Nephron (organoid): ENCODE measurements around the gene HDAC4.
A peak's percentile ranks its signal among the peaks of the same experiment; 100 is the strongest.

Source experiments
- H3K27ac Mint-ChIP-seq, 3 experiments: 2 replicates each; pipeline ENCODE4 v1.8.0; 2020; ENCODE audit warnings: mixed read lengths in 3 of 3, mild to moderate bottlenecking in 2 of 3, moderate library complexity in 1 of 3
- H3K27me3 Mint-ChIP-seq: 2 replicates; pipeline ENCODE4 v1.8.0; 2021; ENCODE audit warnings: low read depth, mild to moderate bottlenecking, moderate library complexity, mixed read lengths
- H3K36me3 Mint-ChIP-seq: 2 replicates; pipeline ENCODE4 v1.8.0; 2020; ENCODE audit warnings: low read depth, mixed read lengths
- H3K4me1 Mint-ChIP-seq: 2 replicates; pipeline ENCODE4 v1.8.0; 2020; ENCODE audit warnings: mixed read lengths
- H3K4me3 Mint-ChIP-seq, 3 experiments: 2 replicates each; pipeline ENCODE4 v1.8.0; 2020; ENCODE audit warnings: mild to moderate bottlenecking in 3 of 3, mixed read lengths in 3 of 3, moderate library complexity in 2 of 3
- H3K9me3 Mint-ChIP-seq: 2 replicates; pipeline ENCODE4 v1.8.0; 2020; ENCODE audit warnings: mixed read lengths
- CTCF ChIP-seq, 3 experiments: fragments of 200-600 bp; sonication (generic); IDR thresholded peaks; one replicate each; pipeline ENCODE4 v1.5.0; 2021; ENCODE audit warnings: antibody characterized with exemption in 3 of 3; ENCODE audit not compliant: unreplicated experiment in 3 of 3

HDAC4 gene

GRCh38 chr2:239438995-239439753, 38.4 kb upstream of the HDAC4 start:
- Mint-ChIP-seq H3K36me3 (no peaks in the 10 kb centered on the region), H3K4me3 (no peak overlapping the region)

GRCh38 chr2:239438368-239438767, 37.5 kb upstream of the HDAC4 start:
- Mint-ChIP-seq H3K4me3 (no peak overlapping the region), H3K9me3 (peaks cover 11% of the 10 kb centered on the region), H3K4me1 (peaks cover 32% of the 10 kb centered on the region)

More at GRCh38 chr2:239438995-239439753, 38.4 kb upstream of the HDAC4 start:
- Mint-ChIP-seq H3K27ac (peak overlapping the region in 2 of 3 experiments; percentile 9 to 44), H3K27me3 (peaks cover 30% of the 10 kb centered on the region), H3K9me3 (peaks cover 7% of the 10 kb centered on the region), H3K4me1 (peaks cover 32% of the 10 kb centered on the region)
- no peak for TF ChIP-seq CTCF (IDR thresholded peaks at IDR 0.05; ENCODE audit: unreplicated experiment in 3 of 3)

GRCh38 chr2:239436669-239437335, 36.0 kb upstream of the HDAC4 start:
- Mint-ChIP-seq H3K27ac (no peak overlapping the region), H3K4me1 (peaks cover 27% of the 10 kb centered on the region), H3K27me3 (peaks cover 24% of the 10 kb centered on the region), H3K4me3 (no peak overlapping the region), H3K36me3 (no peaks in the 10 kb centered on the region), H3K9me3 (peaks cover 9% of the 10 kb centered on the region)
- no peak for TF ChIP-seq CTCF (IDR thresholded peaks at IDR 0.05; ENCODE audit: unreplicated experiment in 3 of 3)

More at GRCh38 chr2:239438368-239438767, 37.5 kb upstream of the HDAC4 start:
- no peak for TF ChIP-seq CTCF (IDR thresholded peaks at IDR 0.05; ENCODE audit: unreplicated experiment in 3 of 3)
- H3K27ac Mint-ChIP-seq = no peak overlapping the region
- H3K27me3 Mint-ChIP-seq = peaks cover 28% of the 10 kb centered on the region
- H3K36me3 Mint-ChIP-seq = no peaks in the 10 kb centered on the region

- H3K4me1 Mint-ChIP-seq = peaks cover 20% of the 10 kb centered on the region
- no peak overlapping the region for H3K4me3 Mint-ChIP-seq
- TF ChIP-seq CTCF (IDR thresholded peaks at IDR 0.05; ENCODE audit: unreplicated experiment in 3 of 3) = no peak
- H3K27me3 Mint-ChIP-seq = peaks cover 17% of the 10 kb centered on the region
- H3K36me3 Mint-ChIP-seq = no peaks in the 10 kb centered on the region
- H3K9me3 Mint-ChIP-seq = peaks cover 9% of the 10 kb centered on the region
- no peak overlapping the region for H3K27ac Mint-ChIP-seq
Measured at GRCh38 chr2:239436076-239436475, 35.3 kb upstream of the HDAC4 start.

- H3K27ac Mint-ChIP-seq = no peak overlapping the region
- H3K9me3 Mint-ChIP-seq = peaks cover 9% of the 10 kb centered on the region
- no peaks in the 10 kb centered on the region for H3K36me3 Mint-ChIP-seq
- H3K27me3 Mint-ChIP-seq = no peaks in the 10 kb centered on the region
- no peak for TF ChIP-seq CTCF (IDR thresholded peaks at IDR 0.05; ENCODE audit: unreplicated experiment in 3 of 3)
- no peak overlapping the region for H3K4me3 Mint-ChIP-seq
- peaks cover 3% of the 10 kb centered on the region for H3K4me1 Mint-ChIP-seq
Measured at GRCh38 chr2:239433777-239434403, 33.1 kb upstream of the HDAC4 start.
